K562 (cell line): ENCODE data around the gene DUS4L. TPM values are rescaled to one million over a fixed set of nuclear protein-coding genes. Genes with fewer than 3 reads are reported as not detected.

ENCODE experiments used
- C11orf30 ChIP-seq: fragments of 450-650 bp; IDR thresholded peaks from 2 replicates; pipeline ENCODE4 v1.6.1; 2016; ENCODE audit warnings: low read depth, mild to moderate bottlenecking
- CHD2 ChIP-seq: IDR thresholded peaks from 2 replicates; pipeline ENCODE4 v1.6.1; 2011; ENCODE audit warnings: low read depth, low read length
- CREBBP ChIP-seq: IDR thresholded peaks from one replicate; pipeline ENCODE4 v1.6.1; 2012; ENCODE audit warnings: low read depth, mild to moderate bottlenecking, control low read depth, inconsistent platforms, low read length
- ESRRB ChIP-seq: fragments of 250-450 bp; sonication (Bioruptor Pico); IDR thresholded peaks from 2 replicates; pipeline ENCODE4 v1.5.0; 2020; ENCODE audit warnings: mild to moderate bottlenecking, moderate library complexity, borderline replicate concordance
- GATAD2A ChIP-seq: fragments of 450-650 bp; IDR thresholded peaks from 2 replicates; pipeline ENCODE4 v1.6.1; 2017
- HES1 ChIP-seq: fragments of 450-650 bp; IDR thresholded peaks from 2 replicates; pipeline ENCODE4 v1.6.1; 2016; ENCODE audit warnings: low read depth, mild to moderate bottlenecking, moderate library complexity
- HMGXB4 ChIP-seq: sonication (generic); formaldehyde crosslinking; IDR thresholded peaks from 2 replicates; pipeline ENCODE4 v1.8.1; 2023; ENCODE audit warnings: mild to moderate bottlenecking, missing genetic modification reagents
- LEF1 ChIP-seq: fragments of 450-650 bp; IDR thresholded peaks from 2 replicates; pipeline ENCODE4 v1.6.1; 2016; ENCODE audit warnings: mild to moderate bottlenecking
- MECOM ChIP-seq: fragments of 250-450 bp; sonication (Bioruptor Pico); IDR thresholded peaks from 2 replicates; pipeline ENCODE4 v1.8.0; 2022; ENCODE audit warnings: inconsistent platforms
- MYC ChIP-seq, 2 experiments: fragments of 250-450 bp in 1 of 2; sonication (Bioruptor Pico) in 1 of 2; IDR thresholded peaks; 2 replicates each; pipeline versions ENCODE4 v1.5.1 to v1.6.1; 2012 to 2021; ENCODE audit warnings: low read depth in 2 of 2, borderline replicate concordance in 1 of 2, improper control_type of control experiment in 1 of 2, low read length in 1 of 2, mild to moderate bottlenecking in 1 of 2, moderate library complexity in 1 of 2
- RAD51 ChIP-seq: fragments of 450-650 bp; IDR thresholded peaks from 2 replicates; pipeline ENCODE4 v1.7.1; 2016; ENCODE audit warnings: low read depth, mild to moderate bottlenecking, borderline replicate concordance
- SOX6 ChIP-seq: fragments of 450-650 bp; IDR thresholded peaks from 2 replicates; pipeline ENCODE4 v1.6.1; 2014; ENCODE audit warnings: mild to moderate bottlenecking
- TAF15 ChIP-seq: fragments of 200-400 bp; formaldehyde crosslinking; IDR thresholded peaks from 2 replicates; pipeline ENCODE4 v1.6.1; 2017; ENCODE audit warnings: mild to moderate bottlenecking, low read depth, low read length, moderate library complexity
- TAF7 ChIP-seq: fragments of 450-650 bp; IDR thresholded peaks from 2 replicates; pipeline ENCODE4 v1.6.1; 2016; ENCODE audit warnings: missing genetic modification characterization, missing compliant biosample characterization
- TOE1 ChIP-seq, 2 experiments: fragments of 450-650 bp in 1 of 2; sonication (generic) in 1 of 2; formaldehyde crosslinking in 1 of 2; IDR thresholded peaks; 2 replicates each; pipeline versions ENCODE4 v1.7.1 to v1.8.0; 2016 to 2022; ENCODE audit warnings: borderline replicate concordance in 2 of 2, mild to moderate bottlenecking in 2 of 2, antibody characterized with exemption in 1 of 2, inconsistent platforms in 1 of 2, low read depth in 1 of 2, missing genetic modification reagents in 1 of 2, moderate library complexity in 1 of 2
- ZBTB43 ChIP-seq: sonication (generic); formaldehyde crosslinking; IDR thresholded peaks from 2 replicates; pipeline ENCODE4 v1.8.0; 2023; ENCODE audit warnings: mild to moderate bottlenecking, missing genetic modification reagents
- ZC3H8 ChIP-seq: fragments of 450-650 bp; IDR thresholded peaks from 2 replicates; pipeline ENCODE4 v1.6.1; 2017
- polyA plus RNA-seq, 8 experiments: library from polyadenylated mRNA; depleted of rRNA in 4 of 8; stranded (reverse) in 5 of 8; unstranded in 3 of 8; fragments of >200 nt; fragmentation: Nextera tagmentation in 2 of 8; fragmentation: Illumina TruSeq in 1 of 8; extraction: Ambion mirVana in 2 of 8; extraction: Trizol in 1 of 8; gene quantifications; 2 replicates each; pipeline versions ENCODE4 v1.2.1 to v1.2.3, GENCODE V29; 2011 to 2014; ENCODE audit warnings: inconsistent platforms in 1 of 8, missing spikeins in 1 of 8
- total RNA-seq, 7 experiments: library from RNA; depleted of rRNA in 6 of 7; stranded (reverse); fragments of >200 nt in 6 of 7; fragmentation: Illumina TruSeq in 2 of 7; extraction: Trizol in 2 of 7; gene quantifications; 2 replicates each; pipeline versions ENCODE4 v1.2.1 to v1.2.3, GENCODE V29; 2011 to 2021; ENCODE audit warnings: low replicate concordance in 1 of 7
- TF ChIP-seq, protein P1 (sequence below): fragments of 450-650 bp; formaldehyde crosslinking; IDR thresholded peaks from 2 replicates; pipeline ENCODE4 v1.4.0; 2022; ENCODE audit warnings: missing genetic modification characterization
- TF ChIP-seq, protein P2 (sequence below): sonication (generic); formaldehyde crosslinking; IDR thresholded peaks from 2 replicates; pipeline ENCODE4 v1.8.0; 2022; ENCODE audit warnings: mild to moderate bottlenecking, missing genetic modification reagents
- TF ChIP-seq, protein P3 (sequence below): fragments of 250-450 bp; sonication (Bioruptor Pico); IDR thresholded peaks from 2 replicates; pipeline ENCODE4 v1.5.1; 2021; ENCODE audit warnings: mild to moderate bottlenecking

DUS4L gene
- total and polyA plus RNA-seq, 9 of the 15 experiments (the other 6 are each of a cell fraction or from before 2014, with no cell fraction given): 12.2 to 33.6 (median 28.6) TPM

DNA sequence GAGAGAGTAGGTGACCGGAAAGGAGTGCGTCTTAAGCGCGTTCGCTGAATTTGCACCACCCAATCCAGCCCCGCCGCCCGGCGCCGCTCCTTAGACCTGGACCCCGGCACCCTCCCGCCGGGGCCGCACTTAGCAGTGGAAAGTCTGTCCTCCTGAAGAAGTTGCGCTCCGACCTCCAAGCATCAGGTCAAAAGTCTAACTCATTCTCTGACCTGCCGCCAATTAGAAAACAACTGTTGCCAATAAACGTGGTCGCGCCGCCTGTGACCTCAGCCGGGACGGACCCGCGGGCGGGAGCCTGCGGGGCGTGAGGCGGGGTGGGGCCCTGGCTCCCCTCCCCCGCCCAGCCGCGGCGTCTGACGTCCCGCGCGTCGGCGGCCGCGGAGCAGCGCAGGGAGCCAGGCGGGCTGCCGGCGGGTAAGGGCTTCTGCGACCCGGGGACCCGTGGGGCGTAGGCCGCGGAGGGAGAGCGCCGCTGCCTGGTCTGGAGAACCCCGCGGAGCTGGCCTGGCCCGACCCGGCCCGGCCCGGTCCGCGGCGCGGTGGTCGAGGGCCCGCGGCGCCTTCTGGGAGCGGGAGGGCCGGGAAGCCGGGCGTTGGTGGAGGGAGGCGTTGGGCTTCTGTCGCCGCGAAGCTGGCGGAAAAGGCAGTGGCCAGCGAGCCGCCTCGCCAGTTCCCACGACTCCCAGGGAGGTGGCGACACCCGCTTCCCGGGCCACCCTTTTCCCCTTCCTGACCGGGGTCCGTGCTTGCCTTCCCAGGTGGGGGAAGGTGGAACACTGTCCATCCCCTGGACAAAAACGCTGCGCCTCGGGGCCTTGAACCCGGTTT, 16.3 kb downstream of the DUS4L start, which contains the start of gene BCAP29 (continued):
- 0 out of 2 replicates have a peak, but pooled peaks have one; percentile 82 for TF ChIP-seq HMGXB4 (CRISPR knock-in tag)
- TF ChIP-seq HES1: peak; percentile 74
- TF ChIP-seq, protein P1, sequence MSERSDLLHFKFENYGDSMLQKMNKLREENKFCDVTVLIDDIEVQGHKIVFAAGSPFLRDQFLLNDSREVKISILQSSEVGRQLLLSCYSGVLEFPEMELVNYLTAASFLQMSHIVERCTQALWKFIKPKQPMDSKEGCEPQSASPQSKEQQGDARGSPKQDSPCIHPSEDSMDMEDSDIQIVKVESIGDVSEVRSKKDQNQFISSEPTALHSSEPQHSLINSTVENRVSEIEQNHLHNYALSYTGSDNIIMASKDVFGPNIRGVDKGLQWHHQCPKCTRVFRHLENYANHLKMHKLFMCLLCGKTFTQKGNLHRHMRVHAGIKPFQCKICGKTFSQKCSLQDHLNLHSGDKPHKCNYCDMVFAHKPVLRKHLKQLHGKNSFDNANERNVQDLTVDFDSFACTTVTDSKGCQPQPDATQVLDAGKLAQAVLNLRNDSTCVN: peak; percentile 80; the same call in 1 of the 2 replicates
- peak; percentile 39; the same call in 1 of the 2 replicates for TF ChIP-seq TOE1 (IDR thresholded peaks at IDR 0.05; ENCODE audit: borderline replicate concordance)
- peak; percentile 88; the same call in 1 of the 2 replicates for TF ChIP-seq TOE1 (CRISPR knock-in tag; IDR thresholded peaks at IDR 0.05; ENCODE audit: borderline replicate concordance, low read depth)
- TF ChIP-seq, protein P2, sequence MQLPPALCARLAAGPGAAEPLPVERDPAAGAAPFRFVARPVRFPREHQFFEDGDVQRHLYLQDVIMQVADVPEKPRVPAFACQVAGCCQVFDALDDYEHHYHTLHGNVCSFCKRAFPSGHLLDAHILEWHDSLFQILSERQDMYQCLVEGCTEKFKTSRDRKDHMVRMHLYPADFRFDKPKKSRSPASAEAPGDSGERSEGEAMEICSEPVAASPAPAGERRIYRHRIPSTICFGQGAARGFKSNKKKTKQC (CRISPR knock-in tag): no peak
- TF ChIP-seq SOX6: peak; percentile 62
- TF ChIP-seq, protein P3, sequence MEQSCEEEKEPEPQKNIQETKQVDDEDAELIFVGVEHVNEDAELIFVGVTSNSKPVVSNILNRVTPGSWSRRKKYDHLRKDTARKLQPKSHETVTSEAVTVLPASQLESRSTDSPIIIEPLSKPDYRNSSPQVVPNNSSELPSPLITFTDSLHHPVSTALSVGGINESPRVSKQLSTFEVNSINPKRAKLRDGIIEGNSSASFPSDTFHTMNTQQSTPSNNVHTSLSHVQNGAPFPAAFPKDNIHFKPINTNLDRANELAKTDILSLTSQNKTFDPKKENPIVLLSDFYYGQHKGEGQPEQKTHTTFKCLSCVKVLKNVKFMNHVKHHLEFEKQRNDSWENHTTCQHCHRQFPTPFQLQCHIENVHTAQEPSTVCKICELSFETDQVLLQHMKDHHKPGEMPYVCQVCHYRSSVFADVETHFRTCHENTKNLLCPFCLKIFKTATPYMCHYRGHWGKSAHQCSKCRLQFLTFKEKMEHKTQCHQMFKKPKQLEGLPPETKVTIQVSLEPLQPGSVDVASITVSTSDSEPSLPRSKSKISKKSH (CRISPR knock-in tag): no peak
- peak; percentile 89 for TF ChIP-seq C11orf30
- TF ChIP-seq TAF15: no peak
- peak; percentile 84; the same call in 1 of the 2 replicates for TF ChIP-seq GATAD2A
- no peak for TF ChIP-seq MECOM (CRISPR knock-in tag)
- peak; percentile 86 for TF ChIP-seq MYC (IDR thresholded peaks at IDR 0.05; ENCODE audit: low read depth, low read length)
- TF ChIP-seq MYC (CRISPR knock-in tag; IDR thresholded peaks at IDR 0.05; ENCODE audit: borderline replicate concordance, low read depth): peak; percentile 69; the same call in 1 of the 2 replicates
- TF ChIP-seq CREBBP: no peak
- no peak for TF ChIP-seq RAD51
- no peak for TF ChIP-seq ZBTB43 (CRISPR knock-in tag)
- peak; percentile 63; the same call in 1 of the 2 replicates for TF ChIP-seq TAF7 (tag)
- peak; percentile 70 for TF ChIP-seq CHD2
- peak; percentile 68; the same call in 1 of the 2 replicates for TF ChIP-seq ZC3H8
- TF ChIP-seq LEF1: peak; percentile 14; the same call in 1 of the 2 replicates
- no peak for TF ChIP-seq ESRRB (CRISPR knock-in tag)
